ENCODE data around the gene NAA15.

- TF ChIP-seq CTCF (IDR thresholded peaks at IDR 0.05), result no peak
- TF ChIP-seq POLR2A (IDR thresholded peaks at IDR 0.05), result no peak
Observed at GRCh38 chr4:139331185-139331584, 29.9 kb downstream of the NAA15 start.

All from lower leg skin (tissue), 3 donors.